ENCODE data around the gene SIX2.
A peak's percentile ranks its signal among the peaks of the same experiment; 100 is the strongest.

SIX2 gene

GRCh38 chr2:45014831-45015230 lies 5.6 kb upstream of the SIX2 start:
- no peak for DNase-seq

DNA sequence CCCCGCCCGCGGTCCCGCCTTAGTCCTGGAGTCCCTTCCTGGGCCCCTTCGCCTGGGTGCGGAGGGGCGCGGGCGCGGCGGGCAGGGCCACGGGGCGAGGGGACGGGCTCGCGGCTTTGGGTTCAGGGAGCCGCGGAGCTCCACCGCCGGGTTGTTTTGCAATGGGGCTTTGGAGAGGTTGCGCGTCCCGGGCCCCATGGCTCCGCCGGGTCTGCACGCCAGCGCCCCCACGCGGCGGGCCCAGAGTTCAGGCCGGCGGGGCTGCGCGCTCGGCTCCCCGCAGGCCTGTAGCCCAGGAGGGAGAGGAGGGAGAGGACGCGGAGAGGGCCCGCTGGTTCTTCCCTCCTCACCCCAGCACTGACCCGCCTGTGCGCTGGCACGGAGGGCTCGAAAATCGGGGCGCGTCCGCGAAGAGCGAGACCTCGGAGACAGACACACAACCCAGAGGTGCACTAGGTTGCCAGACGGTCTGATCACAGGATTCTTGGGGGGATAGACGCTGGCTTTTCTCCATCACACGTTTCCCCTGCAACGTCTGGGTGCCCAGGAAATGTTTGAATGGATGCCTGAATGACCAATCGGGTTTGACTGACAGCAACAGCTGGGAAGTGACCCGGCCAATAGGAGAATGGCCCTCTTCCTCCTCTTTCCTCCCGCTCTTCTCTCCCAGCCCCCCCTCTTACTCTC lies 4.9 kb upstream of the SIX2 start:
- peak; percentile 84 for DNase-seq

DNA sequence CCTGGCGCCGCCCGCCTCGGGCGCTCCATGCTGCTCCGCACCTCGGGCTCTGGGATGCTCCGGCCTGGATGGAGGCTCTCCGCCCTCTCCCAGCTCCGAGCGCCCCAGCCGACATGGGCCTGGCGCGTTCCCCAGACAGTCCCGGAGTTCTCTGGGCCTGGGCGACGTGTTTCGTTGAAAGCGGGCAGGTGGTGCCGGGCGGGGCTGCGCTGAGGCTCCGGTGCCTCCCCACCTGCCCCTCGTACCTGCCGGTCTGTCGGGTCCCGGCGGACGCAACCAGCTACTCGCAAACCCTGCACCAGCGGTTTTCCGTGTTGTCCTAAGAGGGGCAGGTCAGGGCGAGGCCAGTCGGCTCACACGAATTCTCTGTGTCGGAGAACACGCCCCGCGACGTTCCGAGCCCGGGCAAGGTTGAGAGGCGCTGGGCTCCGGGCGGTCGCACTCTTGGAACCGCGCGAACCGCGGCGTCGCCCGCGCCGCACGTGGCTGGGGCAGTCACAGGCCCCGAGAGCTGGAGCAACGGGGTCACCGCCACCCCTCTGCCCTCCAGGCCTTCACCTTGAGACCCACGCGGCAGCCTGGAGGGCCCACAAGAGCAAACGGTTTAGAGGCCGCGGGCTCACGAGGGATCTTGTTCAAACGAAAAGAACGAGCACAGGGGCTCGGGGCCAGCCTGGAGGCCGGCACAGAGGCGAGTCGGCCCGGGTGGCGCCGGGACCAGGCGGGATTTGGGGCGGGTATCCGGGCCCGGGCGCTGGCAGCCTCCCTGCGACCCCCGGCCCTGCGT lies 4.2 kb upstream of the SIX2 start:
- peak; percentile 79 for DNase-seq

DNA sequence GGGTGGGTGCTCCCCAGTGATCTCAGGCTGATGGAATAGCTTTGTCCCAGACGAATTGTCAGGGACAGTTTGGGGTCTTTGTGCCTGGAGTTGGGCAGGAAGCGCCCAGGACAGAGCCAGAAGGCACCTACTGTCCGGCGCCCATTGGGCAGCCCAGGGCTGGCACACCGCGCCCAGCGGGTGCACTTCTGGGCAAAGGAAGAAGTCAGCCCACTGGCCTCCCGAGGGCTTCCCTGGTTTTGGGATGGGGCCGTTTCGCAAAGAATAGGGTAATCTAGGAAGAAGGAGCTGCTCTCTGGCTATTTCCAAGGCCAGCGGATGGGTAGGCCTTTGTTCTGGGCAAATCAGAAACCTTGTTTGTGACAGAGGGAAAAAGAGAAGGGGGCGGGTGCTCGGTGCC lies 3.5 kb upstream of the SIX2 start:
- no peak for DNase-seq

DNA sequence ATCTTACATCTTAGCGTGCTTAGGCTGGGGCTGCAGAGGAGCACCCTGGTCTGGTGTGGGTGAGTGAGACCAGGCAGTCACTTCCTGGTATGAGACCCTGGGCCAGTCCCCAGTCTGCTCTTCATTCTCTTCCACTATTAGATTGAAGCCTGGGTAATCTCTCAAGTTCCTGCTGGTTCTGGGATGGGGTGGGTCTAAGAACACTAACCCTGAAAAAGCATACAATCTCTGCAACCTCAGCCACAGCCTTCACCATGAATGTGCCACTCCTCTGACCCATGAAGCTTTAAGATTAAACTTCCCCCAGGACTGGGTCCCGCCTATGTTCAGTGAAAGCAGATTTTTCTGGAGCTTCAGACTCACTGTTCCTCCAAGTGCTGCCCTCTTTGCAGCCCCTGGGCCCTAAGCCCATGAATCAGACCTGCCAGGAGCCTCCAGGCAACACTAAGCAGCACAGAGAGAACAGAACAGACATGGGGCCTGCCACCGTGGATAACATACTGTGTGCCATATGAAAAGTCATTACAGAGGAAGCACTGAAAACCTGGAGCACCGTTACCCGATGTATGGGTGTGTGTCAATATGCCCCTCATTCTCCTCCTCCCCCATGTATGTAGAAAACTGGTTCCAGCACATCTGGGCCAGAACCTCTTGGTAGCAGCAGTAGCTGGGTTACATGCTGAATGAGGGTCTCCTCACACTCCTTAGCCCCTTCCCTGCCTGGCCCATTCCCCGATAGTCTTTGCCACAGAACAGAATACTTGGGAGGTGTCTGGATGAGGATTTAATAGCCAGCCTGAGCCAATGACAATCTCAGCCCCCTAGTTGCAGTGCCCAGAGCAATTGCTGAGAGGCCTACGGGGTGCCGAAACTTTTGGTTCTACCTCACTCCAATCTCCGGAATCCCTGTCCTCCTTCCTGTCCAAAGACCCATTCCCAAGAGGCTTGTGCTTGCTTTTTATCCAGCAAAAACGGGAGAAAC lies 2.7 kb upstream of the SIX2 start:
- DNase-seq: peak; percentile 32

DNA sequence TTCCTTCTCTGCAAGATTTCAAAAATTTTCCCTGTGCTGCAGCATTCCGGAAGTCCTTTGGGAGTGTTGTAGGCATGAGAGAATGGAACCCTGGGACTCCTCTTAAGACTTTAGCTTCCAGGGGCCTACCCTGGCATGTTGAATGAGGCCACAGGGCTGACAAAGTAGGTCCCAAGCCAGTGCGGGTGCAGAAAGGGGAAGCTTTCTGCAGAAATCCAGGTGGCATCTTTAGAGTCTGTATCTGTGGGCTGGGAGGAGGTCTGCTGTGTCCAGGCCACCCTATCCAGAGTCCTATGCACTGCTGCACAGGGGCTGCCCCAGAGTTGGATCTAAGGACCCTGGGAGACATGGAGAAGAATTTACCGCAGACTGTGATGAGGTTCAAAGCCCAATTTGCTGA lies 1.9 kb upstream of the SIX2 start:
- peak; percentile 20 for DNase-seq

DNA sequence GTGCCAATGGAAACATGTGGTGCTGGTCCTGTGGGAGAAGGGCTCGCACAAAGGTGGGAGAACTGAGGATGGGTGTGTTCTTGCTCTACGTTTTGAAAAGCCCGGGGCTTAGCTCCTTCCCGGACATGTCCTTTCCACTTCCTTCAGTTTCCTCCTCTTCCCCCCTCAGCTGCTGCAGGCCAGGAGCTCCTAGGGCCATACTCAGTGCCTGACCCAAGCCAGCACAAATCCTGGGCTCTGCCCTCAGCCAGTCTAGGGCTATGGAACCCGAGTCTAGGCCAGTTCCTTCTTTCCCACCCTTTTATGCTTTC lies 1.4 kb upstream of the SIX2 start:
- DNase-seq: no peak

GRCh38 chr2:45009928-45010701 lies 863 bp upstream of the SIX2 start:
- peak; percentile 86 for DNase-seq

DNA sequence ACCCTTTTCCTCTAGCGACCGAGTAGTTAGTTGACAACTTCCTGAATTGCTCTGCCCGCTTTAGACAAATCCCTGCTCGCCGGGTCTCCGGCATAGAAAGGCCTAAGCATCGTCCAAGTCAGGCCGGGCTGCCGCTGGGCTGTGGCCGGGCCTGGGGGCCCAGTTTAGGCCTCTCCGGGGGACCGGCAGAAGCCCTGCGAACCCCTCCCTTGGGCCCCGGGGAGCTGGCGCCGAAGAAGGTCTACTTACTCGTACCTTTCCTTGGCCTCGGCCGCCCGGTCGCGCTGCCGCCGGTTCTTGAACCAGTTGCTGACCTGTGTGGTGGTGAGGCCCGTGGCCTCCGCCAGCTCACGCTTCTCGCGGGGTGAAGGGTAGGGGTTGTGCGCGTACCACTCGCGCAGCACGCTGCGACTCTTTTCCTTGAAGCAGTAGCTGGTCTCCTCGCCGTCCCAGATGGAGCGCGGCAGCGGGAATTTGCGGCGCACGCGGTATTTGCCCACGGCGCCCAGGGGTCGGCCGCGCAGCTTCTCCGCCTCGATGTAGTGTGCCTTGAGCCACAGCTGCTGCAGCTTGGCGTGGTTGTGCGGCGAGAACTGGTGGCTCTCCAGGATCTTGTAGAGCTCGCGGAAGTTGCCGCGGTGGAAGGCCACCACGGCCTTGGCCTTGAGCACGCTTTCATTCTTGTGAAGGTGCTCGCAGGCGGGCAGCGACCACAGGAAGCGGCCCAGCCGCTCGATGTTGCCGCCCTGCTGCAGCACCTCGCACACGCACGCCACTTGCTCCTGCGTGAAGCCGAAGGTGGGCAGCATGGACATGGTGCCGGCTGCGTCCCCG lies 739 bp downstream of the SIX2 start:
- DNase-seq: peak; percentile 80

DNA sequence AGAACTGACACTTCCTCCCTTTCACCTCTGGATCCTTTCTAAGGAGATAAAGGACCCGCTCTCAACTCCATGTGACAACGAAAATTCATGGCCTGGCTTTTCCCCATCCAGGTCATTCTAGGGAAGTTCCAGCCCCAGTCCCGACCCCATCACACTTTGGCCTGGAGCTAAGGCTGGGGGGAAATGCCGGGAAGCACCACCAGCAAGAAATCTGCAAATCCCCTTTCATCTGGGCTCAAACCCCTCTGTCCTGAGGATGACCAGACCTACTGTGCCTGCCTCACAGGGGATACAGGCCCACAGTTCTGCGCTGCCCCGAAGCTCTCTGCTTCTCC lies 1.3 kb downstream of the SIX2 start:
- no peak for DNase-seq

DNA sequence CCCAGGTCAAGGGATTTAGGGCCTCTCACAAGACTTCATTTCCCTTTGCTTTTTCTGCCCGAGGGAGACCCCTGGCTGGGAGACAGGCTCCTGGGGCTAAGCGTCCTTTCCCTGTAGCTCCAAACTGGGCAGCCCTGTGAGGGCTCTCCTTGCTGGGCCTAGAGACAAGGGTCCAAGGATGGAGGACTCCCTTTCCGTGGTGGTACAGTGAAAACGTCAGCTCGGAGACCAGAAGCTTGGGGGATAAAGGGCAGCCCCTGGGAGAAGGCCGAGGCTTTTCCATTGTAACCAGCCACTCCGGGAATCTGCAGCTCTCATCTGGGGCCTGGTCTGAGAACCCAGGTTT lies 2.3 kb downstream of the SIX2 start:
- no peak for DNase-seq

- no peak for DNase-seq
These were observed 3.0 kb downstream of the SIX2 start for GRCh38 chr2:45006041-45006941.

DNA sequence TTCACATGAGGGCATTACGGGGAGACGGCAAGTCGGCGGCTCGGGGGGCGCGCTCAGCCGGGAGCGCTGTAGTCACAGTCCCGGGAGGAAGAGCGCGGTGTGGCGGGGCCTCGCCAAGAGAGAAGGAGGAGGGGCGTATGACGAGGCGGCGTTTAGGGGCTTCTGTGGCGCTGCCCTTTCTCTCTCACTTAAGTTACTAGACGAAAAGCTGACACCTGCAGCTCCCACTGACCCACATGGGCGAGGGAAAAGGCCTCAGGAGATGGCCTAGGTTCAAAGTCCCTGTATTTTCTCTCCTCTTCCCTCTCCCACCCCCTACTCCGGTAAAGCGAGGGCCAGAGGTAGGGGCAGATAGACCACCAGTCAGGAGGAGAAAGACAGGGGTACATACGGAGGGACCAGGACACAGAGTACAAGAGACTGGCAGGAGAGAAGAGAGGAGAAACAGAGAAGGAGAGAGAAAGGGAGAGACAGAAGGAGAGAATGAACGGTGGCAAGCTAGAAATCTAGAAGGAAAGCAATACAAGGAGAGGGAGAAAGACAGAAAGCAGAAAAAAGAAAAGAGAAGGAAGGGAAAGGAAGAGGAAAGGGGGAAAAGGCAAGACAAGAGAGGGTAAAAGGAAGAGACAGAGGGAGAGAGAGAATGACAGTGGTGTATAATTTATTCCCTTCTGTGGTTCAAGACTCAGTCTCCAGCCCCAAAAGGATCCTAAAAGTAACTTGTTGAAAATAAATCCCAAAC lies 3.8 kb downstream of the SIX2 start:
- DNase-seq: no peak

- no peak for DNase-seq
These were observed 4.6 kb downstream of the SIX2 start for GRCh38 chr2:45004562-45005191.

- DNase-seq: no peak
These were observed 5.4 kb downstream of the SIX2 start for GRCh38 chr2:45003579-45004551.

- peak; percentile 13 for DNase-seq
These were observed 6.6 kb downstream of the SIX2 start for GRCh38 chr2:45002686-45003085.

- DNase-seq: peak; percentile 22
These were observed 7.3 kb downstream of the SIX2 start for GRCh38 chr2:45001869-45002385.

Measured in DMS53 (cell line).